ENCODE results near the gene EMP2.

EMP2 gene

GRCh38 chr16:10610499-10611184 is 30.2 kb upstream of the EMP2 start:
- DNase-seq (ENCODE audit: low read depth in 2 of 2), result no peak

- DNase-seq (ENCODE audit: low read depth in 2 of 2), result no peak
Measured at GRCh38 chr16:10609402-10609774, 29.0 kb upstream of the EMP2 start.

GRCh38 chr16:10608687-10609401 is 28.4 kb upstream of the EMP2 start:
- no peak for DNase-seq (ENCODE audit: low read depth in 2 of 2)

GRCh38 chr16:10607157-10607556 is 26.8 kb upstream of the EMP2 start:
- DNase-seq (ENCODE audit: low read depth in 2 of 2), result no peak

GRCh38 chr16:10606607-10607006 is 26.2 kb upstream of the EMP2 start:
- no peak for DNase-seq (ENCODE audit: low read depth in 2 of 2)

- no peak for DNase-seq (ENCODE audit: low read depth in 2 of 2)
Measured at GRCh38 chr16:10605636-10606035, 25.2 kb upstream of the EMP2 start.

GRCh38 chr16:10601444-10602408 is 21.3 kb upstream of the EMP2 start:
- no peak for DNase-seq (ENCODE audit: low read depth in 2 of 2)

GRCh38 chr16:10600782-10601443 is 20.5 kb upstream of the EMP2 start:
- no peak for DNase-seq (ENCODE audit: low read depth in 2 of 2)

GRCh38 chr16:10599626-10600025 is 19.2 kb upstream of the EMP2 start:
- DNase-seq (ENCODE audit: low read depth in 2 of 2), result no peak

GRCh38 chr16:10598157-10598556 is 17.8 kb upstream of the EMP2 start:
- no peak for DNase-seq (ENCODE audit: low read depth in 2 of 2)

GRCh38 chr16:10597187-10597601 is 16.8 kb upstream of the EMP2 start:
- DNase-seq (ENCODE audit: low read depth in 2 of 2), result no peak

- no peak for DNase-seq (ENCODE audit: low read depth in 2 of 2)
Measured at GRCh38 chr16:10594312-10594950, 14.0 kb upstream of the EMP2 start.

- no peak for DNase-seq (ENCODE audit: low read depth in 2 of 2)
Measured at GRCh38 chr16:10592611-10593010, 12.2 kb upstream of the EMP2 start.

- DNase-seq (ENCODE audit: low read depth in 2 of 2), result no peak
Measured at GRCh38 chr16:10590342-10590741, 9.9 kb upstream of the EMP2 start.

GRCh38 chr16:10589109-10589508 is 8.7 kb upstream of the EMP2 start:
- DNase-seq (ENCODE audit: low read depth in 2 of 2), result no peak

GRCh38 chr16:10587622-10588021 is 7.2 kb upstream of the EMP2 start:
- no peak for DNase-seq (ENCODE audit: low read depth in 2 of 2)

GRCh38 chr16:10584981-10585438 is 4.6 kb upstream of the EMP2 start:
- no peak for DNase-seq (ENCODE audit: low read depth in 2 of 2)

- no peak for DNase-seq (ENCODE audit: low read depth in 2 of 2)
Measured at GRCh38 chr16:10583269-10583668, 2.9 kb upstream of the EMP2 start.

GRCh38 chr16:10581507-10581906 is 1.1 kb upstream of the EMP2 start:
- no peak for DNase-seq (ENCODE audit: low read depth in 2 of 2)

GRCh38 chr16:10580883-10581247 is 467 bp upstream of the EMP2 start:
- no peak for DNase-seq (ENCODE audit: low read depth in 2 of 2)

GRCh38 chr16:10579575-10579964 is 828 bp downstream of the EMP2 start:
- no peak for DNase-seq (ENCODE audit: low read depth in 2 of 2)
